HEK293 (cell line): ENCODE results near the gene CAPS.
A peak's percentile ranks its signal among the peaks of the same experiment; 100 is the strongest.

Experiments used
- CTCF ChIA-PET: fragments of 350-600 bp; formaldehyde crosslinking; extraction: SDS; loops from one replicate; lab custom pipeline; 2021; ENCODE audit warnings: antibody characterized with exemption; lab: Yijun Ruan, JAX
- POLR2A ChIA-PET: fragments of 300-600 bp; formaldehyde crosslinking; extraction: SDS; loops from one replicate; lab custom pipeline; 2020; ENCODE audit warnings: antibody characterized with exemption, inconsistent platforms; lab: Yijun Ruan, JAX
- H3K27ac ChIP-seq: fragments of 200-500 bp; sonication (Bioruptor generic); 2 replicates; pipeline ENCODE4 v1.5.1; 2014; ENCODE audit warnings: low read depth, low read length, control low read depth, inconsistent platforms; ENCODE audit errors: extremely low read depth
- H3K36me3 ChIP-seq, 2 experiments: fragments of 200-500 bp in 1 of 2; sonication (Bioruptor generic) in 1 of 2; 1 replicate in 1 of 2; 2 replicates in 1 of 2; pipeline ENCODE4 v1.5.1; 2014 to 2017; ENCODE audit warnings: inconsistent platforms in 2 of 2, low read length in 2 of 2; ENCODE audit not compliant: control insufficient read depth in 2 of 2, insufficient read depth in 1 of 2
- H3K4me1 ChIP-seq: fragments of 200-500 bp; sonication (Bioruptor generic); 2 replicates; pipeline ENCODE4 v1.5.1; 2014; ENCODE audit warnings: mild to moderate bottlenecking, low read length, inconsistent platforms; ENCODE audit not compliant: control insufficient read depth, insufficient read depth
- H3K4me3 ChIP-seq: 2 replicates; pipeline ENCODE4 v1.5.1; 2011; ENCODE audit warnings: low read depth, mild to moderate bottlenecking, control low read depth, low read length, moderate library complexity
- H3K9me3 ChIP-seq: fragments of 200-500 bp; sonication (Bioruptor generic); 2 replicates; pipeline ENCODE4 v1.5.1; 2014; ENCODE audit warnings: low read depth, low read length, inconsistent platforms; ENCODE audit not compliant: control insufficient read depth, insufficient read depth
- FEZF1 ChIP-seq: fragments of 450-650 bp; formaldehyde crosslinking; IDR thresholded peaks from 2 replicates; pipeline ENCODE4 v1.5.1; 2016; ENCODE audit warnings: missing biosample characterization, missing genetic modification characterization
- TSHZ1 ChIP-seq: fragments of 450-650 bp; formaldehyde crosslinking; IDR thresholded peaks from 2 replicates; pipeline ENCODE4 v1.5.1; 2016; ENCODE audit warnings: missing biosample characterization, missing genetic modification characterization, borderline replicate concordance
- ZNF398 ChIP-seq: fragments of 450-650 bp; formaldehyde crosslinking; IDR thresholded peaks from 2 replicates; pipeline ENCODE4 v1.5.1; 2017; ENCODE audit warnings: missing biosample characterization, missing genetic modification characterization
- ZNF48 ChIP-seq: fragments of 450-650 bp; formaldehyde crosslinking; IDR thresholded peaks from 2 replicates; pipeline ENCODE4 v1.5.1; 2016; ENCODE audit warnings: missing biosample characterization, missing genetic modification characterization
- ZNF658 ChIP-seq: fragments of 450-650 bp; formaldehyde crosslinking; IDR thresholded peaks from 2 replicates; pipeline ENCODE4; 2016; ENCODE audit warnings: missing biosample characterization, missing genetic modification characterization
- ZNF707 ChIP-seq: fragments of 450-650 bp; formaldehyde crosslinking; IDR thresholded peaks from 2 replicates; pipeline ENCODE4 v1.5.1; 2016; ENCODE audit warnings: missing biosample characterization, missing genetic modification characterization
- ZSCAN4 ChIP-seq: fragments of 450-650 bp; formaldehyde crosslinking; IDR thresholded peaks from 2 replicates; pipeline ENCODE4 v1.5.1; 2017; ENCODE audit warnings: missing biosample characterization, missing genetic modification characterization
- TF ChIP-seq, protein P1 (sequence below): fragments of 450-650 bp; IDR thresholded peaks from 2 replicates; pipeline ENCODE4 v1.5.1; 2018; ENCODE audit warnings: missing biosample characterization, missing genetic modification characterization
- TF ChIP-seq, protein P2 (sequence below): fragments of 450-650 bp; formaldehyde crosslinking; IDR thresholded peaks from 2 replicates; pipeline ENCODE4 v1.5.1; 2016; ENCODE audit warnings: missing biosample characterization, missing genetic modification characterization

Gene CAPS

DNA sequence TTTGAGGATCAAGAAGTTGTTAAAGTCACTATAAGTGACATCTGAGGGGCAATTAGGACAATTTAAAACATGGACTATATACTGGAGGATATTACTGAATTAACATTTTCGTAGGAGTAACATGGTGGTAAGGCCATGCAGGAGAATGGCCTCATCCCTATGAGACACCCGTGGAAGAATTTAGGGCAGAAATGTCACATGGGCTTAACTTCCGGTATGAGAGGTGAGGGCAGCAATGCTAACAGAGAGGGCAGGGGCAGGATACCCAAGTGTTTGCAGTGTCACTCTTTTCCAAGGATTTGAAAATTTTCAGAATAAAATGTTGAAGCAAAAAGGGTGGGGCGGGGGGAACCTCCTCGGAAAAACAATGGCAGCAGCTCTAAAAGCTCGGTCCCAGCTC is 40.2 kb downstream of the CAPS start (continued):
- TF ChIP-seq, protein P1, sequence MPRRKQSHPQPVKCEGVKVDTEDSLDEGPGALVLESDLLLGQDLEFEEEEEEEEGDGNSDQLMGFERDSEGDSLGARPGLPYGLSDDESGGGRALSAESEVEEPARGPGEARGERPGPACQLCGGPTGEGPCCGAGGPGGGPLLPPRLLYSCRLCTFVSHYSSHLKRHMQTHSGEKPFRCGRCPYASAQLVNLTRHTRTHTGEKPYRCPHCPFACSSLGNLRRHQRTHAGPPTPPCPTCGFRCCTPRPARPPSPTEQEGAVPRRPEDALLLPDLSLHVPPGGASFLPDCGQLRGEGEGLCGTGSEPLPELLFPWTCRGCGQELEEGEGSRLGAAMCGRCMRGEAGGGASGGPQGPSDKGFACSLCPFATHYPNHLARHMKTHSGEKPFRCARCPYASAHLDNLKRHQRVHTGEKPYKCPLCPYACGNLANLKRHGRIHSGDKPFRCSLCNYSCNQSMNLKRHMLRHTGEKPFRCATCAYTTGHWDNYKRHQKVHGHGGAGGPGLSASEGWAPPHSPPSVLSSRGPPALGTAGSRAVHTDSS (tag by site-specific recombination): no peak
- no peak for TF ChIP-seq FEZF1 (tag by site-specific recombination)
- no peak for TF ChIP-seq ZNF658 (tag by site-specific recombination)
- no peak for TF ChIP-seq TSHZ1 (tag by site-specific recombination)
- no peak for TF ChIP-seq ZNF48 (tag by site-specific recombination)

- ChIA-PET POLR2A (interaction anchor here (1.3 kb wide), 1 partner anchor 52 kb away, joined by 3 read pairs; the partner anchor contains the start of gene NDUFA11), CTCF (interaction anchor here (1.0 to 7.3 kb wide), 2 partner anchors 12 to 67 kb away, joined by 3 to 60 read pairs; no protein-coding TSS in a partner anchor)
- no peak for TF ChIP-seq ZSCAN4 (tag by site-specific recombination)
- TF ChIP-seq, protein P2, sequence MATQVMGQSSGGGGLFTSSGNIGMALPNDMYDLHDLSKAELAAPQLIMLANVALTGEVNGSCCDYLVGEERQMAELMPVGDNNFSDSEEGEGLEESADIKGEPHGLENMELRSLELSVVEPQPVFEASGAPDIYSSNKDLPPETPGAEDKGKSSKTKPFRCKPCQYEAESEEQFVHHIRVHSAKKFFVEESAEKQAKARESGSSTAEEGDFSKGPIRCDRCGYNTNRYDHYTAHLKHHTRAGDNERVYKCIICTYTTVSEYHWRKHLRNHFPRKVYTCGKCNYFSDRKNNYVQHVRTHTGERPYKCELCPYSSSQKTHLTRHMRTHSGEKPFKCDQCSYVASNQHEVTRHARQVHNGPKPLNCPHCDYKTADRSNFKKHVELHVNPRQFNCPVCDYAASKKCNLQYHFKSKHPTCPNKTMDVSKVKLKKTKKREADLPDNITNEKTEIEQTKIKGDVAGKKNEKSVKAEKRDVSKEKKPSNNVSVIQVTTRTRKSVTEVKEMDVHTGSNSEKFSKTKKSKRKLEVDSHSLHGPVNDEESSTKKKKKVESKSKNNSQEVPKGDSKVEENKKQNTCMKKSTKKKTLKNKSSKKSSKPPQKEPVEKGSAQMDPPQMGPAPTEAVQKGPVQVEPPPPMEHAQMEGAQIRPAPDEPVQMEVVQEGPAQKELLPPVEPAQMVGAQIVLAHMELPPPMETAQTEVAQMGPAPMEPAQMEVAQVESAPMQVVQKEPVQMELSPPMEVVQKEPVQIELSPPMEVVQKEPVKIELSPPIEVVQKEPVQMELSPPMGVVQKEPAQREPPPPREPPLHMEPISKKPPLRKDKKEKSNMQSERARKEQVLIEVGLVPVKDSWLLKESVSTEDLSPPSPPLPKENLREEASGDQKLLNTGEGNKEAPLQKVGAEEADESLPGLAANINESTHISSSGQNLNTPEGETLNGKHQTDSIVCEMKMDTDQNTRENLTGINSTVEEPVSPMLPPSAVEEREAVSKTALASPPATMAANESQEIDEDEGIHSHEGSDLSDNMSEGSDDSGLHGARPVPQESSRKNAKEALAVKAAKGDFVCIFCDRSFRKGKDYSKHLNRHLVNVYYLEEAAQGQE (tag by site-specific recombination): peak; percentile 53
- peaks cover 0 to 11% of the 10 kb centered on the region in 2 experiments; a peak in 1 of 3 replicates for H3K36me3 ChIP-seq
- peaks cover 53% of the 10 kb centered on the region for H3K4me1 ChIP-seq
- H3K27ac ChIP-seq: no peak overlapping the region
- H3K9me3 ChIP-seq: no peaks in the 10 kb centered on the region
- no peak overlapping the region for H3K4me3 ChIP-seq
Measured at GRCh38 chr19:5955636-5955935, 41.5 kb downstream of the CAPS start.

DNA sequence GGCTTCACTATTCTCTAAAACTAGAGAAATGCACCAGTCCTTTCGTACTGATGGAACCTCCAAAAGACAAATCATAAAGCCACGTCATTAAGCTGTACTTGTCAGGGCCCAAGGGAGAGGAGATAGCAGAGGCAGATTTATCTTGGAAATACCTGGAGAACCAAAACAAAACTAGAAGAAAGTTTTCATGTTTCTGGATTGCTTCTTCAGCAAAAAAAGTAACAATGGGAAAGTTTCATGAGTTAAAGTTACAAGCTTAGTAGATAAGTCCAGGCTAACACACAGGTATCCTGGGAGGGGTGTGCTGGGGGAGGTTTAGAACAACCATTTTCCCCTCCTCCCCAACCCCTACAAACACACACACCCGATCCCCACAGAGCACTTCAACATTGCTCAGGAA is 42.3 kb downstream of the CAPS start:
- Histone ChIP-seq H3K27ac (no peak overlapping the region), H3K4me3 (no peak overlapping the region), H3K9me3 (no peaks in the 10 kb centered on the region), H3K4me1 (peaks cover 53% of the 10 kb centered on the region), H3K36me3 (peaks cover 0 to 7% of the 10 kb centered on the region in 2 experiments; a peak in 1 of 3 replicates)
- ChIA-PET POLR2A (interaction anchor here (0.6 to 1.3 kb wide), 2 partner anchors 53 to 235 kb away, joined by 3 read pairs; partner anchors contain the start of gene NDUFA11), CTCF (interaction anchor here (0.7 to 7.3 kb wide), 4 partner anchors 11 to 405 kb away, joined by 3 to 60 read pairs (median 3); partner anchors contain the start of gene CLPP)
- TF ChIP-seq ZNF707 (tag by site-specific recombination) (no peak), ZNF398 (tag by site-specific recombination) (0 out of 2 replicates have a peak, but pooled peaks have one; percentile 18)
